Measurements from ENCODE around the gene CYREN.

CYREN gene

DNA sequence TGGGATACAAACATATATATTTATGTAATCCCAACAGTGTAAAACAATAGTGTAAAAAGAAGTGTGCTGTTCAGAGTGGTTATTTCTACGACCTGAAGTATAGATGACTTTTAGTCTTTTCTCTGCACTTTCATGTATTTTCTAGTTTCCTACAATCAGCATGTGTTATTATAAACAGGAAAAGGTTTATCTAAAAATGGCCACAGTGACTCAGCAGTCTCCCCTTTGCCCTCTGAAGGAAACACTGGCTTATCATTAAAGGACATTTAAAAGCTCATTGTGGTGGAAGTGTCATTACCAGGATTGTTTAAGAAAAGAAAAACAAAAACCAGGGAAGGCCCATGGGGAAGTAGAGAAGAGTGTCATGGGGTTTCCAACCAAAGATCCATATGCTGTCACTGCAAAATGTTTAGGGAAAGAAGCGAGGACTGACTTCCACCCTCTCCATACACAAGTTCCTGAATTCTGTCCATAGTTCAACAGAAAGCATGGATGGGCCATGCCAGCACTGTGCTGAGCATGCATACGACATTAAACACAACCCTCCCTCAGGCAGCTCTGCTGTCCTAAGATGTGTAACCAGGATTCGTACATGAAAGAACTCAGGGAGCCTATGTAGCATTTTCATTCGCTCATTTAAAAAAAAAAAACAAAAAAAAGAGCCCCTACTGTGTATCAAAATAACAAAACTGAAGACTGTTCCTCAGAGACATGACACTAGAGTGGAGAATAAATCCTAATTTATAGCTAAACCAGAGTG lies 10.2 kb downstream of the CYREN start:
- no peak for TF ChIP-seq EZH2phosphoT487 (IDR thresholded peaks at IDR 0.05; ENCODE audit: borderline replicate concordance)
- H3K9me3 ChIP-seq (ENCODE audit: insufficient read depth, low read depth, low read length) = peaks cover 12% of the 10 kb centered on the region
- peak overlapping the region; percentile 43 for H3K4me2 ChIP-seq (ENCODE audit: low read depth, low read length, poor library complexity, severe bottlenecking)
- no peak overlapping the region for H3K9ac ChIP-seq (ENCODE audit: low read depth, low read length, poor library complexity, severe bottlenecking)
- H3K36me3 ChIP-seq (ENCODE audit: insufficient read depth, low read length) = no peaks in the 10 kb centered on the region; the same call in 1 of the 2 replicates
- H3K4me1 ChIP-seq (ENCODE audit: insufficient read depth, low read length, poor library complexity, severe bottlenecking) = peaks cover 17% of the 10 kb centered on the region
- H2AFZ ChIP-seq (ENCODE audit: low read length) = no peak overlapping the region
- no peak overlapping the region for H3K4me3 ChIP-seq (ENCODE audit: low read length, poor library complexity, severe bottlenecking)
- no peaks in the 10 kb centered on the region for H3F3A ChIP-seq (ENCODE audit: low read depth)
- peaks cover 2% of the 10 kb centered on the region for H4K20me1 ChIP-seq (ENCODE audit: insufficient read depth, low read length, poor library complexity, severe bottlenecking)
- H3K79me2 ChIP-seq (ENCODE audit: insufficient read depth, low read length) = no peaks in the 10 kb centered on the region
- H3K9me2 ChIP-seq (replicated peaks; ENCODE audit: low read depth, low read length) = no peaks in the 10 kb centered on the region
- H3K27me3 ChIP-seq (ENCODE audit: insufficient read depth, low read length, poor library complexity, severe bottlenecking) = no peaks in the 10 kb centered on the region

DNA sequence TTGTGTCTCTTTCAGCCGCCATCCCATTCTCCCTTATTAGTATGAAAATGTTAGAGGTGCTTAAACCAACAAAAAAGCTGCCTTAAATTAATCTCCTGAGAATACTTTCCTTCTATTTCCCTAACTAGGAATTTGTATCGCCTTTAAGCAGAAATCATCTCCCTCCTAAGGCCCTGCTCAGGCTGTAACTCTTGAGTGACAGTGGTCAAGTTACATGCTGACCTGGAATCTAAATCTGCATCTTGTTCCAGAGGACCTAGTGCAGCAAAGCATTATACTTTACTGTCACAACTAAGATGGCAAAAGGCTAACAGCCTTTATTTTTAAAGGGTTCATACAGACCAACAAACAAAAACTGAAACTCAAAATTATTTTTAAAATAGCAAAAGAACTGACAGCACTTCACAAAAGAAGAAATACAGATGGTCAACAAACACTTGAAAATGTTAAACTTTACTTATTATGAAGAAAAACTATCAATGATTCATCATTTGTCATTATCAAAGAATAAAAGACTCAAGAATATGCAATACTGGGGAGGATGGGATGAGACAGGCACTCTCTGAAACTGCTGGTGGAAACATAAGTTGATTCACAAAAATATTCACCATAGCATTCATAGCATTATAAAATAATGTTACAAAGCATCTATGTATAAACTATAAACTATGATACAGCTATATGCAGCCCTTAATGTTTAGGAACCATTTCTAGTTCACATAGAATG lies 11.0 kb downstream of the CYREN start:
- Histone ChIP-seq H3K4me2 (ENCODE audit: low read depth, low read length, poor library complexity, severe bottlenecking) (peak overlapping the region; percentile 43), H3K9ac (ENCODE audit: low read depth, low read length, poor library complexity, severe bottlenecking) (no peak overlapping the region), H3K9me2 (replicated peaks; ENCODE audit: low read depth, low read length) (no peaks in the 10 kb centered on the region), H3K79me2 (ENCODE audit: insufficient read depth, low read length) (no peaks in the 10 kb centered on the region), H4K20me1 (ENCODE audit: insufficient read depth, low read length, poor library complexity, severe bottlenecking) (no peaks in the 10 kb centered on the region), H3K4me1 (ENCODE audit: insufficient read depth, low read length, poor library complexity, severe bottlenecking) (peaks cover 17% of the 10 kb centered on the region), H3K4me3 (ENCODE audit: low read length, poor library complexity, severe bottlenecking) (no peak overlapping the region), H3F3A (ENCODE audit: low read depth) (no peaks in the 10 kb centered on the region), H3K9me3 (ENCODE audit: insufficient read depth, low read depth, low read length) (peaks cover 12% of the 10 kb centered on the region), H3K27me3 (ENCODE audit: insufficient read depth, low read length, poor library complexity, severe bottlenecking) (no peaks in the 10 kb centered on the region), H2AFZ (ENCODE audit: low read length) (no peak overlapping the region), H3K36me3 (ENCODE audit: insufficient read depth, low read length) (no peaks in the 10 kb centered on the region)
- TF ChIP-seq, protein P1, sequence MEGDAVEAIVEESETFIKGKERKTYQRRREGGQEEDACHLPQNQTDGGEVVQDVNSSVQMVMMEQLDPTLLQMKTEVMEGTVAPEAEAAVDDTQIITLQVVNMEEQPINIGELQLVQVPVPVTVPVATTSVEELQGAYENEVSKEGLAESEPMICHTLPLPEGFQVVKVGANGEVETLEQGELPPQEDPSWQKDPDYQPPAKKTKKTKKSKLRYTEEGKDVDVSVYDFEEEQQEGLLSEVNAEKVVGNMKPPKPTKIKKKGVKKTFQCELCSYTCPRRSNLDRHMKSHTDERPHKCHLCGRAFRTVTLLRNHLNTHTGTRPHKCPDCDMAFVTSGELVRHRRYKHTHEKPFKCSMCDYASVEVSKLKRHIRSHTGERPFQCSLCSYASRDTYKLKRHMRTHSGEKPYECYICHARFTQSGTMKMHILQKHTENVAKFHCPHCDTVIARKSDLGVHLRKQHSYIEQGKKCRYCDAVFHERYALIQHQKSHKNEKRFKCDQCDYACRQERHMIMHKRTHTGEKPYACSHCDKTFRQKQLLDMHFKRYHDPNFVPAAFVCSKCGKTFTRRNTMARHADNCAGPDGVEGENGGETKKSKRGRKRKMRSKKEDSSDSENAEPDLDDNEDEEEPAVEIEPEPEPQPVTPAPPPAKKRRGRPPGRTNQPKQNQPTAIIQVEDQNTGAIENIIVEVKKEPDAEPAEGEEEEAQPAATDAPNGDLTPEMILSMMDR (conservative IDR thresholded peaks at IDR 0.05; ENCODE audit: low read length) = no peak
- no peak for TF ChIP-seq EZH2phosphoT487 (IDR thresholded peaks at IDR 0.05; ENCODE audit: borderline replicate concordance)

DNA sequence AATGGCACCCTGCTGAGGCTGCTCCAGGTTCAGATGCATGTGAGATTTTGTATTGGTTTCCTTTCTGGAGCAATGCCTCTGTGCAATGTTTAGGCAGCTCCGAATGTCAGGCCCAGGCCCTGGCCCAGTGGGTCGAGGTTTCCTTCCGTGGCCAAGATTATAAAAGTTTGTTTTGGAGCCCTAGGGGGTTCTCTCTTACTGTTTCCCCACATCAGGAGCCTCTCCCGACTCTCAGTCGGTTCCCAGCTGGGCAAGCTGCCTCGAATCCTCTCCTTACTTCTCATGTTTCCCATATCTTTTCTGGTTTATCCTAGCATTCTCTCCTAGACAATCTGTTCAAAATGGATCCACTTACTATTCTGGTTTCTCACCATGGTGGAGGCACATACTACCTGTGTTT lies 11.6 kb downstream of the CYREN start:
- H3K27me3 ChIP-seq (ENCODE audit: insufficient read depth, low read length, poor library complexity, severe bottlenecking) = no peaks in the 10 kb centered on the region
- H3K9ac ChIP-seq (ENCODE audit: low read depth, low read length, poor library complexity, severe bottlenecking) = no peak overlapping the region
- no peaks in the 10 kb centered on the region for H3K79me2 ChIP-seq (ENCODE audit: insufficient read depth, low read length)
- peaks cover 17% of the 10 kb centered on the region for H3K4me1 ChIP-seq (ENCODE audit: insufficient read depth, low read length, poor library complexity, severe bottlenecking)
- H3K9me2 ChIP-seq (replicated peaks; ENCODE audit: low read depth, low read length) = no peaks in the 10 kb centered on the region
- H3K4me2 ChIP-seq (ENCODE audit: low read depth, low read length, poor library complexity, severe bottlenecking) = no peak overlapping the region
- TF ChIP-seq, protein P1 (conservative IDR thresholded peaks at IDR 0.05; ENCODE audit: low read length) = no peak
- TF ChIP-seq EZH2phosphoT487 (IDR thresholded peaks at IDR 0.05; ENCODE audit: borderline replicate concordance) = no peak
- H3K9me3 ChIP-seq (ENCODE audit: insufficient read depth, low read depth, low read length) = peaks cover 12% of the 10 kb centered on the region
- H2AFZ ChIP-seq (ENCODE audit: low read length) = no peak overlapping the region
- H4K20me1 ChIP-seq (ENCODE audit: insufficient read depth, low read length, poor library complexity, severe bottlenecking) = no peaks in the 10 kb centered on the region
- no peaks in the 10 kb centered on the region for H3K36me3 ChIP-seq (ENCODE audit: insufficient read depth, low read length)
- no peaks in the 10 kb centered on the region for H3F3A ChIP-seq (ENCODE audit: low read depth)
- H3K4me3 ChIP-seq (ENCODE audit: low read length, poor library complexity, severe bottlenecking) = no peak overlapping the region
